CD4-positive, alpha-beta T cell treated with Interleukin-6 at 100 ng/mL for 8 hours (primary cell): Measurements from ENCODE around the gene CNOT4.

Source experiments
- DNase-seq: peaks from one replicate; pipeline ENCODE4 v3.0.0-alpha.2; 2020; ENCODE audit warnings: mixed read lengths, low spot score

CNOT4 gene

DNA sequence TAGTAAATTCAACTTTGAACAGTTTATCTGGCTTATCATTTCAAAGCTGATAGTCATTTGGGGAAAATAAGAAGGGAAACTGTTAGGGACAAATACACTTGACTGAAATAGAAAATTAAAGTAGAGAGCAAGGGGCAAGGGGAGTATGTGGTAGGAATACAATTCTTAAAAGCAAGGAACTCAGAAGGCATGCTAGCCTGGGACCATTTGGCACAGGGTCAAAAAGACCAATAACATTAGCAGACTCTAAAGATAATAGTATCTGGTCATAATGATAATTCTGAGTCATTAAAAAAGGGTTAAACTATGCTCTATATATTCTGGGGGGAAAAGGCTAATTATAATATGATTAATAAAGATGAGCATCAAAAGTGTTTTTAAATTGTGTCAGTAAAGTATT lies 112.2 kb downstream of the CNOT4 start:
- no peak for DNase-seq

DNA sequence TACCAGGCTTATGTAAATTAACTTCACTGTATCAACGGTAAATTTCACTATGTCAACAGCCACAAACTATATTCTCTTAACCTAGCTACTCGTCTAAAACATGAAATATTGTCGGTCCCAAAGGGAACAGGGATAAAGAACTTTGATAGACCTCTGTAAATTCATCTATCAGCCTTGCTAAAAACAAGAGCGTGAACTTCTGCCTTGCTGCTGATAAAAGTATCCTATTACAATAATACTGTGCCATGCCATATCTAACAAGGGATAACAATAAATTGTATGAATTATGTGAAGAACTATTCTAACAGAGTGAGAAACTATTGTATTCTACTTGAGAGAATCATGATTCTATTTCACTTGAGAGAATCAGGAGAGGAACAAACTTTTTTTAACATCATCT lies 117.2 kb downstream of the CNOT4 start:
- no peak for DNase-seq

GRCh38 chr7:135391514-135391913 lies 118.4 kb downstream of the CNOT4 start:
- no peak for DNase-seq

DNA sequence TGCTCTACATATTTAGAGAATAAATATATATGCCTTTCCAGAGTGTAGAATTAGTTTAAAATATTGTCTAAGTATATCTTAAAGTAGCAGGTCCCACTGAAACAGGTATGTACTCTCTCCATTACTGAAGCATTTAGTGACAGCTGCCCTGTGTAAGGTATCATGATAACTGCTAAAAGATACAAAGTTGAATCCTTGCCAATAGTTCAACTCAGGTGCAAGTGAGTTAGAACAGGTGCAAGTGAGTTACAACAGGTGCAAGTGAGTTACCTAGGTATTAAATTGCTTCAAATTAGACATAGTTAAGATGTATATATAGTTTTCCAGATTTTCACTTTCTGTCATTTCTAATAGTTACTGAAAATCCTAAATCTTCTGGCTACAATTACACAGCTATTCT lies 119.1 kb downstream of the CNOT4 start:
- DNase-seq = no peak

- no peak for DNase-seq
Measured at GRCh38 chr7:135389971-135390370, 119.9 kb downstream of the CNOT4 start.

GRCh38 chr7:135388616-135389015 lies 121.3 kb downstream of the CNOT4 start:
- no peak for DNase-seq

- DNase-seq = no peak
Measured at GRCh38 chr7:135386776-135387175, 123.1 kb downstream of the CNOT4 start.

DNA sequence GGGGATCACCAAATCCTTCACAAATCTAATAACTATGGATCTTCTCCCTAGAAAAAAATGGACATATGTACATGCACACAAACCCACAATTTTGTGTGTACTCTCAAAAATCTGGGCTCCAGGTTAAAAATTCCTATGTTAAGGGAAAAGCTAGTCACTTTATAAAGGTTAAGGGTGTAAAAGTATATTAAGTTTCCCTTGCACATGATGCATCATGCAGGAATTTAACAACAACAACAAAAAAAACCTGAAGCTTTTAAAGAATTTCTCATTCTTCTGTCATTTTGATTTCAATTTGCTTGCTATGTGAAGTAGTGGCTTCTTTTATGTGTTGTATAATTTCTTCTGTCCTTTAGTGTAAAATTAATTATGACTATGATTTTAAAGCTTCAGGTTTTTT lies 123.7 kb downstream of the CNOT4 start:
- no peak for DNase-seq

DNA sequence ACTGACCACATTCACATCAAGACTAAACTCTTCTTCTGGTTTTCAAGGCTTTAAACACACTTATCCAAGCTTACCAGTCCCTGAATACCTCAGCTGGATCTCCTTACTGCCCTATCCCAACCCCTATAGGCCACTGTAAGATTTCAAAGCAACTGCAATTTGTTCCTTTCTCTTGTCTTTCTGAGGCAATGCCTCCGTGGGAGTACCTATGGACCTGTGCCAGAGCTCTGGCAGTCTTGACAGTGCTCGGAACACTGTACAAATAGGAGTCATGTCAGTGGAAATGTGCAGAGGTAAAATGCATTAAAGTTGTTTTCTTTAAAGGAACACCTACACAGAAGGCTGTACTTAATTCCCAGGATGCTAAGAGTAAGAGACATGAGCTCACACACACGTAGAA lies 124.7 kb downstream of the CNOT4 start:
- no peak for DNase-seq

DNA sequence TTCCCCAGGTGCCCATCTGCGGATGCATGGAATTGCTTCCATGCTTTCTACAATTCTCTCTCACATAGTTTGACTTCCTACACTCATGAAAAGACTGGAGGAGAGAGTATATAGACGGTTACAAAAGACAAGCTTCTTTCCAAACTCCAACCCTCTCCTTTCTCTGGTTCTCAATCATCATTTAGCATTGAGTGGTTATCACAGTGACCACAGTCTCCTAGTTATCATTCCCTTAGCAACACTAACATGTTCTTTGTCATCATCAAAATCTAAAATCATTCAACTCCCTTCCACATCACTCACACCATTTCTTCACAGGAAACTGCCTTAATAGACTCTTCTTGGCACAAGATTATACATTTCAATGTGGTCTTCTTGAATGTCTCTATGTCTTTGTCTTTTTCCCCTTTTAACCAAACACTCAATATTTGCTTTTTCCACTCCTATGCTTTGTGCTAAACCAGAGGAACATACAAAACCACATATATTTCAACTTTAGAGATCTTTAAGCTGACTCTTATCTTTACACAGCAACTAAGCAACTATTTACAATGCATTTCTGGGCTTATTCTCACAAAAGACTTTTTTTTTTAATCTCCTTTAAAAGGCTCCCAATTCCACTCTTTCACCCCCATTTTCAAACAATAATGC lies 126.3 kb downstream of the CNOT4 start:
- DNase-seq = no peak

- DNase-seq = no peak
Measured at GRCh38 chr7:135382173-135382572, 127.7 kb downstream of the CNOT4 start.

GRCh38 chr7:135381369-135381768 lies 128.5 kb downstream of the CNOT4 start:
- no peak for DNase-seq

DNA sequence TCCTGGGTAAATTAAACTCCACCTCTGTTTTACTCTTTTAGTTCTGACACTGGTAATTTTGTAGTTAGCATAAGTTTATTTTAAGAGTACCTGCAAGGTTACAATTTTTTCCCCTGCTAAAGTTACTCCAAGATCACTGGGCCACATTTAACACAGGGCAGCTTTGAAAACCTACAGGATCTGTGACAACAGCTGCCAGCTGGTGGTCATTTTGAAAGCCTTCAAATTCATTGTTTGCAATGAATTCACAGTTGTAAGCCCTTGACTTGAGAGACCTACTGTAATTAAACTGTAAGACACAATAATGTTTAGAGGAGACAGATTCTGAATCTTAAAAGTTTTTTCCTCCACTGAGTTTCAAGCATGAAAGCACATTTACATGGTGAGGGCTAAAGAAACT lies 129.6 kb downstream of the CNOT4 start:
- DNase-seq = no peak

GRCh38 chr7:135377171-135377570 lies 132.7 kb downstream of the CNOT4 start:
- no peak for DNase-seq

DNA sequence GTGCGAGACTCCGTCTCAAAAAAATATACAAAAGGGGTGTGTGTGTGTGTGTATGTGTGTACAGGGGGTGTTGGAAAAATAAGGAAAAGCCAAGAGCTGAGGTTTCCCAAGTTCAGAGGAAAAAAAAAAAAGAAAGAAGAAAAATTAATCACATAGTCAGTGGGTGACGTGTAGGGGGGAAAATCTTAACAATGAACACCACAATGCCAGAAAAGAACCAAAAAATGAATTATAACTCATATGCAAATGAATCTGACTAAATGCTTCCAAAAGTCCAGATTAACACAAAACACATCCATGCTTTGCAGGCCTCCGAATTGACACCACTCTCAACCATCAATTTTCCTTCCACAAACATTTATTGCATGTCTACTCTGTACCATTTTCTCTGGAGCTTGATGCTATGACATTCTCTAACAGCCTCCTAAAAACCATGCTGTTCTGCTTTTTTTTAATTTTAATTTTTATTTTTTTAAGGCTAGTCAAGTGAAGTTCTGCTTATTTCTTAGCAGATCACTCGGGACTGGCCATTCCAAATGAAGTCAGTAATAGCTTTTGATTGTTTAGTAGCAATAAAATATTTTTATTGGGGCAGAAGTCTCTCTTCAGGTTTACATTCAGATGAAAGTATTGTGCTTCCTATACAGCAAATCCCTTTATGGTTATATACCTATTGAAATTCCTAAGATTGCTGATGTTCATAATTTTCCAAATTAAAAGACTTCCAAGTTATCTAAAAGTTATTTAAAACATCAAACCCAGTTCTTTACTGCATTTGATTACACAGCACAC lies 133.8 kb downstream of the CNOT4 start:
- no peak for DNase-seq

DNA sequence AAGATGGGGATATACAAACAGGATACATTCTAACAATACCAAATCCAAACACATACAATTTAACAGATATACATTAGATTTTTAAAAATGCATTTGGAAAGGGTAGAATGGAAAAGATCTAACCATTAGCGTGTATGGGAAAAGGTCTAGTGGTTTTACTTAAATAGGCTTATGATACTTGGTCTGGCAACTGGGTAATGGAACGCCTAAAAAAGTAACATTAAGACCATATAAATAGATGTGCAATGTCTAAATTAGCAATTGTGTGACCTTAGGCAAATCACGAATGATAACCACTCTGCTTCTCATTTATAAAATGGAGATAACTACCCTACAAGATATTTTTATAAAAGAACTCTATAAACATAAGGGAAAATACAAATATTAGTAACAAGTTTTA lies 135.2 kb downstream of the CNOT4 start:
- DNase-seq = no peak

DNA sequence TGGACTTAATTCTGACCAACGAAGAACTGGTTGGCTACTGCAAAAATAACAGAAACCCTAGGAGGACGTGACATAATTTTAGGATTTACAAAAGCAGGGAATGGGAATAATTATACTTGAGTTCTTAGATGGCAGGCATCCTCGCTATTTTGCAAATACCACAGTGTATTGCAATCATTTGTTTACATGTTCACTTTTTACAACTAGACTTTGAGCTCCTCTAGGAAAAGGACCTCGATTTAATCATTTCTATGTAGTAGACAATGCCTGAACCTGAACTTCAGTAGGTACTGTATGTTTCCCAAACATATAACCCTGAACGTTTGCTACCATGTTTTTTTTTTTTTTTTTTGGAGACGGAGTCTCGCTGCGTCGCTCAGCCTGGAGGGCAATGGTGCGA lies 137.7 kb downstream of the CNOT4 start:
- DNase-seq = no peak

DNA sequence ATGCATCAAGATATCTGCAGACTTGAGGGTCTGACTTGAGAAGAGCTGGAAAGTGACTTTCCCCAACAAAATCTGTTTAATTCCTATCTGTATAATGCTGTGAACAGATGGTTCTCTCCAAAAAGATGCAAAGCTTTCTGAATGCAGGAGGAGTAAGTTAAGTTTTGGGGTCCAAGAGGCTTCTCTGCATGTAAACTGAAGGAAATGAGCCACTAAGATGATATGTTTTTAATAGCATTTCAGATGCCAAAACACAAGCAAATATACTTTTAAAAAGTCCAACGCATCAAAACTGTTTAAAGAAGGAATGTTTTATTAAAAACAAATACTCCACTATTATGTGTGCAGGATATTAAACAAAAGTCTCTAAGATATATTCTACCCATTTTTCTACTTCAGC lies 139.2 kb downstream of the CNOT4 start:
- no peak for DNase-seq

DNA sequence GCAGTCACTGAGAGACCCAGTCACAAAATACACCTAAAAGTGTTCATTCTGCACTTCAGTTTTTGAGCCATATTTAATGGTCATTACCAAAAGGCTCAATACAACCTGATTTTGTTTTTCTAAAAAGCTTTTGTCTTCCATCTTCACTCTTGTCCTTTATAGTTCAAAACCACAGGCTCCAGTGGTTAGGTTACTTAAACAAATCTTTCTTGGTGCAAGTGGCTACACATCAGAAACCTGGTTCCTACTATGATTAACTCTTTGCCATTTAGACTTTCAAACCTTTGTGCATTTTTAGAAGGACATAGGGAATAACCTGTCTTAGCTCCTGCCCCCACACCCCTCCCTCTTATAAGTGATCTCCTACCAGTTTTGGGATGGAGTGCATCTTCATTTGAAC lies 140.5 kb downstream of the CNOT4 start:
- no peak for DNase-seq

GRCh38 chr7:135368416-135369186 lies 141.3 kb downstream of the CNOT4 start:
- no peak for DNase-seq

DNA sequence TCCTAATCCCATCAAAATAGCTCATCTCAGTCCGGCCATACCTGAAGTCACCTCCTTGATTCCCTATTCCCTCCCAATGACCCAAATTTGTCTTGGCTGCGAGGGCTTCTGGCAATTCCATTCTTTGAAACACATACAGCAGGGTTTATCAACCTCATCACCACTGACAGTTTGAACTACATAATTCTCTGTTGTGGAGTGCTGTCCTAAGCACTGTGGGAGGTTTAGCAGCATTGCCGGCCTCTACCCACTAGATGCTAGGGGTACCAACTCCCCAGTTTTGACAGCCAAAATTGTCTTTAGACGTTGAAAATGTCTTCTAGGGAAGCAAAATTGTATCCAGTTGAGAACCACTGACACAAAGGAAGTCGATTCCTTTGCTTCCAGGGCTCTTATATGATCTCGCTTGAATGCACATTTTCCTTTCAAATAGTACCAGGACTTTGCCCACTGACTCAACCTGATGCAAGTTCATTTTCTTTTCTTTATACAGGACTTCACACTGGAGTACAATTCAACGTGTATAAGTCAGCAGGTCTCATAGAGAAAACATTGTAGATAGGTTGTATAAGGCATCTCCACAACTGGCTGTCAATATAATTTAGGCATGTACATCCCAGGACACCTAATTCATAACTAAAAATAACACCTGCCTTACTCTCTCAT lies 142.9 kb downstream of the CNOT4 start:
- no peak for DNase-seq

GRCh38 chr7:135365721-135366120 lies 144.2 kb downstream of the CNOT4 start:
- no peak for DNase-seq

DNA sequence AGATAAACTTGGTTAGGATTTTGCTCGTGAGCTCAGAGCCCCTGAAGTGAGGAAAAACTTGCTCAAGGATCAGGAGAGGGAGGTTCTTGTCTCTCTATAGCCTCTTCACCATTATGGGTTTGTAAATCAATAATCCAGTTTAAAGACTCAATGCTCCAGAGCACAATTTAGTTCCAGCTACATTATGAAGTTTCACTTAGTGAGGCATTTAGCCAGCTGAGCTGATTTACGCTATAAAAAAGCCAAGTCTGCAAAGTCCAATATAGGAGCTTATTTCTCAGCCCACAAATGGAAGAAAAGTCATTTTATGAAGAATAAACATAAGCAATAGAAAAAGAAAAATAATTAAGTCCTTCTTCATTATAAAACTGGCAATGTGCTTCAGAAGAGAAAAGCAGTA lies 145.7 kb downstream of the CNOT4 start:
- no peak for DNase-seq
